SK-N-SH treated with all-trans-retinoic acid at 6 μM for 48 hours (cell line): ENCODE results near the gene DGKI.

Source experiments
- CSDC2 ChIP-seq: fragments of 250-450 bp; sonication (Bioruptor Pico); IDR thresholded peaks from 2 replicates; pipeline ENCODE4 v1.5.0; 2020; ENCODE audit warnings: mild to moderate bottlenecking, moderate library complexity
- ESRRG ChIP-seq: fragments of 250-450 bp; sonication (Bioruptor Pico); IDR thresholded peaks from 2 replicates; pipeline ENCODE4 v1.6.1; 2021; ENCODE audit warnings: mild to moderate bottlenecking
- GLIS3 ChIP-seq: fragments of 250-450 bp; sonication (Bioruptor Pico); IDR thresholded peaks from 2 replicates; pipeline ENCODE4 v1.5.0; 2020; ENCODE audit warnings: mild to moderate bottlenecking, moderate library complexity
- PATZ1 ChIP-seq: fragments of 250-450 bp; sonication (Bioruptor Pico); IDR thresholded peaks from 2 replicates; pipeline ENCODE4 v1.8.0; 2020; ENCODE audit warnings: mild to moderate bottlenecking, moderate library complexity, borderline replicate concordance
- TCF4 ChIP-seq: fragments of 250-450 bp; sonication (Bioruptor Pico); IDR thresholded peaks from 2 replicates; pipeline ENCODE4 v1.8.0; 2021; ENCODE audit warnings: mild to moderate bottlenecking, moderate library complexity, borderline replicate concordance
- ZC3H10 ChIP-seq: fragments of 250-450 bp; sonication (Bioruptor Pico); IDR thresholded peaks from 2 replicates; pipeline ENCODE4 v1.5.1; 2021; ENCODE audit warnings: mild to moderate bottlenecking, moderate library complexity
- ZFP30 ChIP-seq: fragments of 450-650 bp; formaldehyde crosslinking; IDR thresholded peaks from 2 replicates; pipeline ENCODE4 v1.5.0; 2022; ENCODE audit warnings: mild to moderate bottlenecking, moderate library complexity
- ZNF8 ChIP-seq: fragments of 450-650 bp; formaldehyde crosslinking; IDR thresholded peaks from 2 replicates; pipeline ENCODE4 v1.5.0; 2020; ENCODE audit warnings: mild to moderate bottlenecking, moderate library complexity

DNA sequence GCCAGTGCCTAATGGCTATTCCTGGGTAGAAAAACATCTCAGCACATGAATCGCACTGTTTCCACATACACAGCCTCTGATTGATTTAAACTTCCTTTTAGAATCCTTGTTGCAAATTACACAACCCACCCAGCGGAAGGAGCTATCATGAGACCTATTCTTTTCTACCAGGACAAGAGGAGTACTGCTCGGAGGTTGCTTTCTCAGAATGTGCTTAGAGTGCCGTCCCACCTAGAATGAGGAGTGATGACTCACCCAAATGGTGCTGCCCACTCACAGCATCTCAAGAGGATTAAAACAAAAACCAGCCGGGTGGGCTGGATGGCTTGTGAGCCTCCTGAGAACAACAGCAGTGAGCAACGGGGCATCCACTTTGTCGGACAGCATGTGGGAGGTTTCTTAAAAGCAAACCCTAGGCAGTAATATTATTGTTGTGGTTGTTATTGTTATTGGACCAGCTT is 128.9 kb downstream of the DGKI start:
- TF ChIP-seq ZC3H10 (CRISPR knock-in tag) (no peak), PATZ1 (CRISPR knock-in tag) (no peak), CSDC2 (CRISPR knock-in tag) (no peak), ZFP30 (CRISPR knock-in tag) (no peak), ZNF8 (CRISPR knock-in tag) (no peak), GLIS3 (CRISPR knock-in tag) (no peak), TCF4 (no peak), ESRRG (CRISPR knock-in tag) (no peak)
